HUES64 (cell line): ENCODE data around the gene LDLR.
"Not testable (repeated sequence)": the region's sequence is repeated elsewhere in the genome, so short reads cannot be mapped to it uniquely, and the experiment has no call there.

Experiments used
- H3K27ac ChIP-seq: 2 replicates; pipeline ENCODE4 v1.7.0; 2013; ENCODE audit warnings: low read depth, low read length, inconsistent platforms
- H3K27me3 ChIP-seq: 2 replicates; pipeline ENCODE4 v1.6.1; 2013; ENCODE audit warnings: mild to moderate bottlenecking, low read length; ENCODE audit not compliant: insufficient read depth
- H3K36me3 ChIP-seq: 2 replicates; pipeline ENCODE4 v1.6.1; 2013; ENCODE audit warnings: mild to moderate bottlenecking, low read length; ENCODE audit not compliant: insufficient read depth
- H3K4me1 ChIP-seq: 2 replicates; pipeline ENCODE4 v1.6.1; 2013; ENCODE audit warnings: mild to moderate bottlenecking, low read length, moderate library complexity; ENCODE audit not compliant: insufficient read depth
- H3K4me3 ChIP-seq: 2 replicates; pipeline ENCODE4 v1.5.1; 2013; ENCODE audit warnings: mild to moderate bottlenecking, low read length, moderate library complexity
- H3K9ac ChIP-seq: 2 replicates; pipeline ENCODE4 v1.6.1; 2013; ENCODE audit warnings: mild to moderate bottlenecking, low read depth, low read length
- H3K9me3 ChIP-seq: 2 replicates; pipeline ENCODE4 v1.6.1; 2013; ENCODE audit warnings: low read depth, low read length; ENCODE audit not compliant: insufficient read depth
- WGBS: fragments of 150-250, 120-280 bp; methylation state at CpG from one replicate; pipeline ENCODE4 v1.1.7; 2013; ENCODE audit warnings: missing lambda C conversion rate; 5-methylcytosine and 5-hydroxymethylcytosine counted together

Gene LDLR

GRCh38 chr19:11073568-11073967 lies 15.7 kb upstream of the LDLR start:
- WGBS = 97% methylated on average over 9 of the region's 9 CpGs

GRCh38 chr19:11076792-11077191 lies 12.5 kb upstream of the LDLR start:
- H3K36me3 ChIP-seq, H3K27me3 ChIP-seq, H3K9me3 ChIP-seq, H3K27ac ChIP-seq, H3K4me1 ChIP-seq, H3K9ac ChIP-seq, H3K4me3 ChIP-seq: not testable (repeated sequence)
- 96% methylated on average over 9 of the region's 9 CpGs for WGBS

More at GRCh38 chr19:11073568-11073967, 15.7 kb upstream of the LDLR start:
- Histone ChIP-seq H3K9ac (no peak overlapping the region), H3K27ac (no peak overlapping the region), H3K36me3 (no peaks in the 10 kb centered on the region), H3K27me3 (no peaks in the 10 kb centered on the region), H3K4me1 (no peaks in the 10 kb centered on the region), H3K4me3 (no peak overlapping the region), H3K9me3 (no peaks in the 10 kb centered on the region)

GRCh38 chr19:11078893-11079292 lies 10.4 kb upstream of the LDLR start:
- H3K4me1 ChIP-seq = no peaks in the 10 kb centered on the region
- WGBS = 95% methylated on average over 11 of the region's 11 CpGs
- no peaks in the 10 kb centered on the region for H3K36me3 ChIP-seq

GRCh38 chr19:11079999-11080398 lies 9.3 kb upstream of the LDLR start:
- WGBS = 96% methylated on average over 9 of the region's 9 CpGs
- Histone ChIP-seq H3K36me3 (no peaks in the 10 kb centered on the region), H3K27ac (no peak overlapping the region), H3K9me3 (no peaks in the 10 kb centered on the region), H3K4me1 (no peaks in the 10 kb centered on the region), H3K9ac (no peak overlapping the region), H3K27me3 (no peaks in the 10 kb centered on the region), H3K4me3 (no peak overlapping the region)

More at GRCh38 chr19:11078893-11079292, 10.4 kb upstream of the LDLR start:
- H3K4me3 ChIP-seq = no peak overlapping the region
- no peak overlapping the region for H3K9ac ChIP-seq
- H3K9me3 ChIP-seq = no peaks in the 10 kb centered on the region
- H3K27me3 ChIP-seq = no peaks in the 10 kb centered on the region
- no peak overlapping the region for H3K27ac ChIP-seq

GRCh38 chr19:11087870-11088505 lies 1.3 kb upstream of the LDLR start:
- peaks cover 24% of the 10 kb centered on the region for H3K36me3 ChIP-seq
- peak overlapping the region; percentile 99 for H3K27ac ChIP-seq
- no peak overlapping the region for H3K4me3 ChIP-seq
- no peaks in the 10 kb centered on the region for H3K9me3 ChIP-seq
- 94% methylated on average over 3 of the region's 4 CpGs for WGBS
- H3K4me1 ChIP-seq = peaks cover 19% of the 10 kb centered on the region
- H3K27me3 ChIP-seq = no peaks in the 10 kb centered on the region
- peak overlapping the region; percentile 95; the same call in 1 of the 2 replicates for H3K9ac ChIP-seq

- Histone ChIP-seq H3K4me1 (peaks cover 19% of the 10 kb centered on the region), H3K9ac (peak overlapping the region; percentile 95; the same call in 1 of the 2 replicates), H3K27me3 (no peaks in the 10 kb centered on the region), H3K9me3 (no peaks in the 10 kb centered on the region), H3K36me3 (peaks cover 31% of the 10 kb centered on the region), H3K27ac (peak overlapping the region; percentile 99), H3K4me3 (peak overlapping the region; percentile 99)
- WGBS = 33% methylated on average over 8 of the region's 11 CpGs
Observed at GRCh38 chr19:11088506-11089253, 583 bp upstream of the LDLR start.

- WGBS = 0% methylated on average over 15 of the region's 15 CpGs
- Histone ChIP-seq H3K4me3 (peak overlapping the region; percentile 99), H3K27ac (peak overlapping the region; percentile 99), H3K36me3 (peaks cover 42% of the 10 kb centered on the region), H3K9ac (peak overlapping the region; percentile 95), H3K4me1 (peaks cover 19% of the 10 kb centered on the region)
- H3K27me3 ChIP-seq, H3K9me3 ChIP-seq: not testable (repeated sequence)
Observed at GRCh38 chr19:11090014-11090263, 676 bp downstream of the LDLR start.

GRCh38 chr19:11090264-11090996 lies 1.2 kb downstream of the LDLR start:
- Histone ChIP-seq H3K27me3 (no peaks in the 10 kb centered on the region), H3K9me3 (no peaks in the 10 kb centered on the region), H3K4me3 (peak overlapping the region; percentile 99), H3K36me3 (peaks cover 47% of the 10 kb centered on the region), H3K4me1 (peaks cover 17% of the 10 kb centered on the region), H3K9ac (peak overlapping the region; percentile 96), H3K27ac (peak overlapping the region; percentile 99)
- WGBS = under 1% methylated on average over 64 of the region's 64 CpGs

- Histone ChIP-seq H3K36me3 (peaks cover 54% of the 10 kb centered on the region), H3K27ac (peak overlapping the region; percentile 97), H3K27me3 (no peaks in the 10 kb centered on the region), H3K9ac (peak overlapping the region; percentile 96), H3K4me3 (peak overlapping the region; percentile 99), H3K9me3 (no peaks in the 10 kb centered on the region), H3K4me1 (peaks cover 16% of the 10 kb centered on the region)
- 34% methylated on average over 6 of the region's 11 CpGs for WGBS
Observed at GRCh38 chr19:11090997-11091702, 1.9 kb downstream of the LDLR start.

- WGBS = 35% methylated on average over 8 of the region's 8 CpGs
- H3K4me3 ChIP-seq = peak overlapping the region; percentile 99
- peak overlapping the region; percentile 65 for H3K27ac ChIP-seq
- H3K4me1 ChIP-seq = peaks cover 16% of the 10 kb centered on the region
- H3K9me3 ChIP-seq = no peaks in the 10 kb centered on the region
- H3K27me3 ChIP-seq = no peaks in the 10 kb centered on the region
- H3K9ac ChIP-seq = peak overlapping the region; percentile 96
- H3K36me3 ChIP-seq = peaks cover 60% of the 10 kb centered on the region
Observed at GRCh38 chr19:11091703-11092153, 2.5 kb downstream of the LDLR start.

- no peaks in the 10 kb centered on the region for H3K27me3 ChIP-seq
- WGBS = 84% methylated on average over 6 of the region's 6 CpGs
- H3K4me1 ChIP-seq = peaks cover 16% of the 10 kb centered on the region
Observed at GRCh38 chr19:11092181-11092538, 2.9 kb downstream of the LDLR start.

More at GRCh38 chr19:11092181-11092538, 2.9 kb downstream of the LDLR start:
- Histone ChIP-seq H3K9ac (no peak overlapping the region), H3K36me3 (peaks cover 62% of the 10 kb centered on the region), H3K9me3 (no peaks in the 10 kb centered on the region), H3K27ac (peak overlapping the region; percentile 19), H3K4me3 (peak overlapping the region; percentile 99; the same call in 1 of the 2 replicates)
